HG02610 (cell line): ENCODE results near the gene DUS3L.

ENCODE experiments used
- ATAC-seq: cut with Tn5 transposase; IDR thresholded peaks from one replicate; pipeline ENCODE4 v1.9.1; 2021; ENCODE audit warnings: mild to moderate bottlenecking, moderate library complexity; ENCODE audit not compliant: unreplicated experiment

Gene DUS3L, protein sequence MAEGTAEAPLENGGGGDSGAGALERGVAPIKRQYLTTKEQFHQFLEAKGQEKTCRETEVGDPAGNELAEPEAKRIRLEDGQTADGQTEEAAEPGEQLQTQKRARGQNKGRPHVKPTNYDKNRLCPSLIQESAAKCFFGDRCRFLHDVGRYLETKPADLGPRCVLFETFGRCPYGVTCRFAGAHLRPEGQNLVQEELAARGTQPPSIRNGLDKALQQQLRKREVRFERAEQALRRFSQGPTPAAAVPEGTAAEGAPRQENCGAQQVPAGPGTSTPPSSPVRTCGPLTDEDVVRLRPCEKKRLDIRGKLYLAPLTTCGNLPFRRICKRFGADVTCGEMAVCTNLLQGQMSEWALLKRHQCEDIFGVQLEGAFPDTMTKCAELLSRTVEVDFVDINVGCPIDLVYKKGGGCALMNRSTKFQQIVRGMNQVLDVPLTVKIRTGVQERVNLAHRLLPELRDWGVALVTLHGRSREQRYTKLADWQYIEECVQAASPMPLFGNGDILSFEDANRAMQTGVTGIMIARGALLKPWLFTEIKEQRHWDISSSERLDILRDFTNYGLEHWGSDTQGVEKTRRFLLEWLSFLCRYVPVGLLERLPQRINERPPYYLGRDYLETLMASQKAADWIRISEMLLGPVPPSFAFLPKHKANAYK

DNA sequence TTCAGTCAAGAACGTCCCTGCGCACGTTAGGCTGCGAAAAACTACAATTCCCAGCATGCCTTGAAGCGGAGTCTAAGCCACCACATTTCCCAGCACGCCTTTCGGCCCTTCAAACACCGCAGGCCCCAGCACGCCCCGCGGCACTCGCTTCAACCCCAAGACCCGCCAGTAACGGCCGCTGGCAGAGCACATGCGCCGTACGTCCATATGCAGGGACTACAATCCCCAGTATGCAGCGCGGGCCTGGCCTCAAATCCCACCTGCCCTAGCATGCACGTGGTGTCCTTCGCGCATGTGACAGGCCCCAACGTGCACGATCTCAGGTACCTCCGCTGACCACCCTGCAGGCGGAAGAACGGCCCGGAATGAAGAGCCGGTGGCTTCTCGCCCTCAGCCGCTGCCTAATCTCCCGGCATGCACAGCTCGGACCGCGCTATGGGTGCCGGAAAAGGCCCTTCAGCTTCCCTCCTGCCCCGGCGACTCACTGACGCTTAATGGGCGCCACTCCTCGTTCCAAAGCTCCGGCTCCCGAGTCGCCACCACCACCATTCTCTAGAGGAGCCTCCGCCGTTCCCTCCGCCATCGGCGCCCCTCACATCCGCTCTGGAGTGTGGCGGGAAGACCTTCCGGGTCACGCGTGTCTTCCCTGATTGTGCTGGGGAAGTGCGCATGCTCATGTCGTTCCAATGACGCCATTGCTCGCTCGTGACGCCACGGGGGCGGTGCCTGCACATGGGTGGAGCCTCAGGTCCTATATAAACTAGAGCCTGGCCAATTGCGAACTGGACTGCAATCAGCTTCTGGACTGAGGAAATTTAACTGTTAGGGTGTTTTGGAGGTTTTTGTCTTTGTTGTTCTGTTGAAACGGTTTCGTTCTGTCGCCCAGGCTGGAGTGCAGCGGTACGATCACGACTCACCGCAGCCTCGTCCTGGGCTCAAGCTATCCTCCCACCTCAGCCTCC lies at the start of gene DUS3L:
Gene DUS3L, minus strand, starts transcription at position 605 of the 962 bp plus-strand sequence. Its CDS starts 22 bp downstream, at position 583.
- ATAC-seq: peak; percentile 85

DNA sequence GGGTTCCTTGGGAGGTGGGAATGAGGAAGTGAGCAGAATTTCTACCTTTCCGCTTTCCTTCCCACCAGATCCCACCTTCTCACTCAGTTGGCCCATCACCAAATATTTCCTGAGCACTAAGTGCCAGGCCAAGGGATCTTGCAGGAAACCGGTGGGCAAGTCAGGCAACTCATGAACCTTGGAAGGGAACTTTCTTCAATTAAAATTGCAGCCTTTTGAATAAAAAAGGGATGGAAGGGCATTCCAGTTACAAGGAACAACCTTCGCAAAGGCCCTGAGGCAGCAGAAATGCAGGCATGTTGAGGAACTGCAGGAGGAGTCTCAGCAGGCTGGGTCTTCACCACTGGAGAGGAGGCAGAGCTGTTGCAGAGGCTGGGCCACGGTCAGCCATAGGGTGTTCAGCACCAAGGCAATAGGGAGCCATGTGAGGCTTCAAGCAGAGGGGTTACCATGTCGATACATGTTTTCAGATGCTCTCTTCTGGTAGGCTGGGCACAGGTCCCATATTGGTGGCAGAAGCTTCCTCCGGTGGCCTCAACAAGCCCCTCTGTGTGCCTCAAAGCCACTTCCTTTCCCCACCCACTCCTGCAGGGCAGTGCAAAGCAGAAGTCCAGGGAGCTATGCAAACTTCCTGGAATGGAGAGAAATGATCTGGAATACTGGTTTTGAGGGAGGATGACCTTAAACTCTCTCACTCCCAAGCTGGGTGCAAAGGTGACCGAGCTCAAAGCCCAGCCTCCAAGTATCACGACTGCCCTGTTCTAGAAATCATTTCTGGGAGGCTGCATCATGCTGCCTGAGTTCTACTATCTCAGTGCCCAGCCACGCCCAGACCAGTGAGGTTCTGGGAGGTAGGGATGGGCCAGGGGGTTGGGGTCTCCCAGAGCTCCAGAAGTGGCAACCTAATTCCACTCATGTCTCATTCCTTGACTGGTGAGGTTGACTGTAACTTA lies 48.4 kb upstream of the DUS3L start, which contains the start of gene FUT6:
Gene FUT6, minus strand, starts transcription at position 638 of the 953 bp plus-strand sequence. CDS start 7,135 bp downstream, outside the sequence.
- ATAC-seq: no peak

DNA sequence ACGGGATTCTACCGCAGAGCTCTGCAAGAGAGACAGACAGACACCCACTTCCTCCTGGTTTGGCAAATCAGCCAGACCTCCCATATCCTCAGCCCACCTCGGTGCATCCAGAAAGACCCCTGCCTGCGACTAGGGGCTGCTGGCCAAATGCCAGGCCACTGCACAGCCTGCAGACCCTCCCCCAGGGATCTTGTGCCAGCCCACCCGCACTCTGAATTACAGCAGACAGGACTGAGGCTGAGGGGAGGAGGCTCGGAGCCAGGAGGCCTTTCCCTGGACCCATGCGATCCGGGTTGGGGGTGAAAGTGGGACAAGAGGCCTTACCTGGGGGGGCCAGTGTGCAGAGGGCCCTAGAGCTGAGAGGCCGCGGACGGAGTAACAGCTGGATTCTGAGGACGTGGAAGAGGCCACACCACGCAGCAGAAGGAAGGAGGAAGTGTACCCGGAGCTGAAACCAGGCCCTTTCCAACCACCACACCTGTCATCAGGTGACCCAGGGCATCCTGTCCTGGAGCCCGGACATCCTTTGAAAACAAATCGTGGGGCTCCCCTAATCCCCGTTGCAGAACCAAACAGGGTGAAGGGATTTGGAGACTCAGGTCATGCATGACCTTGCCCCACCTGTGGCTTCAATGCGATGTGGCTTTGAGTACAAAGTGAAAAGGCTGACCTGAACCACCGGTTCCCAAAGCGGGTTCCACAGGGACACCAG lies 47.5 kb upstream of the DUS3L start:
- ATAC-seq: no peak

DNA sequence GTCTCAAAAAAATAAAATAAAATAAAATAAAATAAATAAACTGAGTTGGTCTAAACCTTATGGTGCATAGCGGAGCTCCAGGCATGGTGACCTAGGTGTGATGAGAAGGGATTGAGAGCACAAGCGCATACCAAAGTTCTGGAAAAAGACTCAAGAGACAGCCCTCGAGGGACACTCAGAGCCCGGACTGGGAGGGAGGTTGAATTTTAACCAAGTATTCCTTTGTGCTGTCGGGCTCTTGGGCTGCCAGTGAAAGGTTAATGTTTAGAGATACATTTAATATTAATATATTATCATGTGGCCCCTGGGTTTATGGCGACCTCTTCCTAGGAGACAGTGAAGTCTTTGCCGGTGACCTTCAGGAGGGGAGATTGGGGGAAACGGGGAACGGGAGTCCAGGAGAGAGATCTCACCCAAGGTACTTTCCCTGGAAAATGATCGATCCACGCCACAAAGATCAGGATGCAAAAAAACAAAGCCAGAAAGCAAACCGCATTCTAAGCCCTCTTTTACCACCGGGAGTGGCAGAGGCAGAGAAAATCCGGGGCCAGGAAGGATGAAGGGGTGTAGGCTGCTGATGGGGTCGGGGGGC lies 46.9 kb upstream of the DUS3L start:
- ATAC-seq: no peak

DNA sequence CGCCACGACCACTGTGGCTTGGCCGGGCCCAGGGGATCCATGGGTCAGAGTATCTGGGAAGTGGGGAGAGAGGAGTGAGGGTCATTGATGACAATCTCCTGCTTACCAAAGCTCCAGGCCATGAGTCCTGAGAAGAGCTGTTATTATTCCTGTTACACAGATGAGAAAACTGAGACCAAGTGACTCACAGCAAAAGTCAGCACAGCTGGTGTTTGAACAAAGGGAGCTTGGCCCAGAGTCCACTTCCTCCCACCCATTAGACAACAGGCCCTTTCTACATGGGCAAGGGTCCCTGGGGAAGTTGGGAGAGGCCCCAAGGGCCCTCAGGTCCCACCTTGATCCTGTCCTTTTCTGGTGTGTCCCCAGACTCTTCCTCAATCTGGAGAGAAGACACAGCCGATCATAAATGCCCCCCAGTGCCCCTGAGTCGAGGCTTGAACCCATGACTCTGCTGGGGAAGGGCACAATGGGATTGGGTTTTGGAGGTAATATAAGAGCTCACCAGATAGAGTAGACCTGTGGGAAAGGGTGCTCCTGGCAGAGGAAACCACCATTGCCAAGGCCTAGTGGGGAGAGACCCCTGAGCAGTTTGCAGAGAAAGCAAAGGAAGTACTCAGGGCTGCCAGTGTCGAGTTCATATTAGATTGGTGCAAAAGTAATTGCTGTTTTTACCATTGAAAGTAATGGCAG lies 41.7 kb upstream of the DUS3L start:
- no peak for ATAC-seq

- ATAC-seq: no peak
Observed at GRCh38 chr19:5832061-5832460, 41.1 kb upstream of the DUS3L start.

DNA sequence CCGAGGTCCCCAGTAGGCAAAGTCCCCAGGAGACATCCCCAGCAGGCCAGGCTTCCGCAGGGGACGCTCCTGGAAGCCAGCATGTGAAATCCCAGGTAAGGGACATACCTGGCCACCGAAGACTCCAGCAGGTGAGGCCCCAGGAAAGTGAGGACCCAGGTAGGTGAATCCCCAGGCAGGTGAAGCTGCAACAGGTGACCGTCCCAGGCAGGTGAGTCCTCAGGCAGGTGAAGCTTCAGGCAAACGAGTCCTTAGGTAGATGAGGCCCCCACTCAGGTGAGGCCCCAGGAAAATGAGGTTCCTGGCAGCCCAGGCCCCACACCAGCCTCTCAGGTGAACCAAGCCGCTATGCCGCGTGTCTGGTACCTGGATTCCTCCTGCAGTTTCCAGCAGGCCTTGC lies 40.2 kb upstream of the DUS3L start:
- ATAC-seq: no peak

GRCh38 chr19:5829567-5830310 lies 38.8 kb upstream of the DUS3L start:
- no peak for ATAC-seq

DNA sequence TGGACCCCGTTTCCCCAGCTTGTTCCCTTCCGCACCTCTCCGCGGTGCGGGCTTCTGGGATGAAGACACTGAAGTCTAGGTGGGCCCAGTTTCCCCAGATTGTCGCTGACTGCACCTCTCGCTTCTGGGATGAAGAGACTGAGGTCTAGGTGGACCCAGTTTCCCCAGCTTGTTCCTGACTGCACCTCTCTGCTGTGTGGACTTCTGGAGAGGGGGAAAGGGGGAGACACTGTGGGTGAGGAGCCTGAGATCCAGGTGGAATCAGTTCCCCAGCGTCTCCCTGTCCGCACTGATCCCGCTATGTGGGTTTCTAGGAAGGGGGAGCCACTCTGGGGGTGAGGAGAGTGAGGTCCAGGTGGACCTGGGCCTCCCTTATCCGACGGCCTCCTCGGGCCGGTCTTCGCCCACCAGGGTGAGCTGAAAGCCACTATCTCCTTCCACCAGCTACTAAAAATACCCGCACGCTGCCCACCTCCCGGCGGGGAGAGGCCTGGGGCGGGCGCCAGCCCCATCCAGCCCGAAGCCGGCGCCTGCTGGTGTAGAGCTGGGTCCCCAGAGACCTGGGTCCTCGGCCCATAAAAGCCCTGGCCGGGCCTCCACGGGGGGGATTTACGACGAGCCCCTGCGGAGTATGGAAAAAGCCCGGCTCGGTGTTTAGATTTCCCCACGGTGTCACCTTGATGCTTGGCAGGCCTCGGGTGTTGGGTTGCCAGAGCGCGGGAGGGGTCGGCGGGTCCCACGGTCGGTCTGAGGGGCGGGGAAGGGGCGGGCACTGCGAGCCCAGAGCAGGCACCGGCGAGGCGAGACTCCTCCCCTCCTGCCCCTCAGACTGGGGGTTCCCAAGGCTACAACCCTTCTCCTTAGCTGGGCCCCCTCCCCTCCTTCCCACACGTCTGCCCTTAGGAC lies 38.0 kb upstream of the DUS3L start:
- no peak for ATAC-seq

- peak; percentile 70 for ATAC-seq
Observed at GRCh38 chr19:5827891-5828660, 37.1 kb upstream of the DUS3L start.

DNA sequence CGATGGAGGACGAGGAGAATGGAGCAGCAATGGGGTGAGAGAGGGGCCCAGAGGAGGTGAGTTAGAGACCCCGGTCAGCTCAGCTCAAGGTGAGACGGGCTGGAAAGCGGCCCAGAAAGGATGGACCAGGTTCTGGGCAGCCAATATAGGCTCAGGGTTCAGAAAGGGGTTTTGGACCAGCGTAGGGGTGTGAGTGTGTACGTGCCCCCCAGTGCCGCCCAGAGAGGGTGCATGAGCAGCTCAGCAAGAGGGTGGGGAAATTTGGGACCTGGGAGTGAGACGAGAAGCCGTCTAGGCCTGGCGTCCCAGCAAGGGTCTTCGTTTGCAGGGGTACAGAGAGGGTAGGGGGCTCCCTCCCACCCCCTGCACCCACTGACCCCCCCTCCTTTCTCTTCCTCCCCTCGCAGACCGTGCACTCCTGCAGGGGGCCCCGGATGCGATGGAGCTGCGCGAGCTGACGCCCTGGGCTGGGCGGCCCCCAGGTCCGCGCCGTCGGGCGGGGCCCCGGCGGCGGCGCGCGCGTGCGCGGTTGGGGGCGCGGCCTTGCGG lies 36.5 kb upstream of the DUS3L start:
- ATAC-seq: no peak

DNA sequence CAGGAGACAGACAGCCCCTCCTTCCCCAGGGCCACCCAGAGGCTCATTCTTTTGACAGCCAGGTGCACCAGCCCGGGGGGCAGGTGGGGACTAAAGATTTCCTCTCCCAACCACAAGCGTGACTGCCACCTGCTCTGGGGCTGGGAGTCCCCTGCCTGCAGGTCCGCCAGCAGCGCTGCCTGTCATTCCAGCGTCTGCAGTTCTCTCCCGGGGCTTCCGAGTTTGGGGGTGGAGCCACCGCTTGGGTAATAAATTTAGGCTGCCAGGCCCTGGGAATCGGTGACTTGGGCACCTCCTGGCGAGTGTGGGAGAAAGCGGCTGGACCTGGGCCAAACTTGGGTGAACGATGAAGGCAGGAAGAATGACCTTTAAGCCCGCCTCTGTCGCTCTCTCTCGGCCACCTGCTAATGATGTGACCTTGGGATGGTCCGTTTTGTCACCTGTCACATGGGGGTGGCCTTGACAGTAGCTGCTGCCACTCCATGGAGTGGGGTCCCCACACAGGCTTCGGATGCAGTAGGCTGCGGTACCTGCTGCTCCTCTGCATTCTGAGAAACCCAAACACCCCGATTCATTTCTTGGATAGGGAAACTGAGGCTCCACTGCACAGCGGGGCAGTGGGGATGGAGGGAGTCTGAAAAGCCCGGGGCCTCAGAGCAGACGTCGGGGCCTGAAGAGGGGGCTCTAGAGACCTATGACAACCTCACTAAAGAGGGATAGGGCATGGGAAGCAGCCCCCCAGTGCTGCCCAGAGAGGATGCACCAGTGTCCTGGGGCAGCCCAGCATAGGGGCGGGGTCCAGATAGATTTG lies 35.8 kb upstream of the DUS3L start:
- no peak for ATAC-seq

DNA sequence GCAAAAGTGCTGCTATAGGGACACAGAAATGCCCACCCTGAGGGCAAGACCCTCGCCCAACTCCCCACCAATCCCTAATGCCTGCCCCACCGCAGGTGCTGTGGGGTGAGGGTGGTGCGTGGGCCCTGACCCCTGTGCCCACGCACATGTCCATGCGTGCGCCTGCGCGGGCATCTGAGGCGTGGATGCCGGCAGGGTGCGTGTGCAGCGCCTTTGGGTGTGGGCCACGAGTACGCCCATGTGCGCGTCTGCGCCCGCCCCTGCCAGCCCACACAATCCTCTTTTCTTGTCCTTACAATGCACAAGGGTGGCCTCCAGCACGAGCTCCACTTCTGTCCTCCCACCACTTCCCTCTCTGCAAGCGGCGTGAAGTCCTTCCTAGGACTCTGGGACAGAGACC lies 34.2 kb upstream of the DUS3L start:
- no peak for ATAC-seq

GRCh38 chr19:5824751-5825150 lies 33.8 kb upstream of the DUS3L start:
- no peak for ATAC-seq
